Esophagus squamous epithelium (tissue), 4 donors: ENCODE results near the gene CORO1C.

ENCODE experiments used
- CTCF ChIP-seq, 6 experiments: fragments of 450-650 bp in 4 of 6; fragments of 200-600 bp in 2 of 6; sonication (generic) in 2 of 6; IDR thresholded peaks; one replicate each; pipeline ENCODE4 v1.5.1; 2016 to 2019; ENCODE audit warnings: antibody characterized with exemption in 6 of 6, mild to moderate bottlenecking in 4 of 6, moderate library complexity in 4 of 6
- POLR2A ChIP-seq, 4 donors: fragments of 450-650 bp; IDR thresholded peaks; one replicate each; pipeline ENCODE4 v1.6.1; 2017; ENCODE audit warnings: antibody characterized with exemption in 4 of 4, mild to moderate bottlenecking in 4 of 4, moderate library complexity in 3 of 4

GRCh38 chr12:108724890-108725151 is 6.5 kb downstream of the CORO1C start:
- no peak for TF ChIP-seq CTCF (IDR thresholded peaks at IDR 0.05)
- TF ChIP-seq POLR2A (IDR thresholded peaks at IDR 0.05): no peak
